IMR-90 (cell line): Measurements from ENCODE around the gene PGBD5. TPM values are rescaled to one million over a fixed set of nuclear protein-coding genes. Genes with fewer than 3 reads are reported as not detected.

Experiments
- ATAC-seq: fragments of 200-7000 bp; cut with Tn5 transposase; 2 replicates; pipeline ENCODE4 v1.9.1; 2020; ENCODE audit warnings: low read depth, mild to moderate bottlenecking, moderate library complexity
- BruUV-seq: library from RNA; stranded (reverse); fragments of 400-500 nt; replicated peaks from 2 replicates; lab custom pipeline; 2021; lab: Mats Ljungman, UMichigan
- CTCF ChIA-PET: fragments of 300-600 bp; formaldehyde crosslinking; extraction: SDS; loops from one replicate; lab custom pipeline; 2021; ENCODE audit warnings: antibody characterized with exemption; lab: Yijun Ruan, JAX
- POLR2A ChIA-PET: fragments of 300-600 bp; sonication (Branson Sonifier 250); formaldehyde crosslinking; loops from one replicate; lab custom pipeline; 2022; ENCODE audit warnings: antibody characterized with exemption; ENCODE audit not compliant: unreplicated experiment; lab: Charles Lee
- DNase-seq: peaks from one replicate; pipeline ENCODE4 v3.0.0; 2013
- H2AFZ ChIP-seq: replicated peaks from 2 replicates; pipeline ENCODE3; 2013; ENCODE audit warnings: low read length, mild to moderate bottlenecking; ENCODE audit not compliant: poor library complexity
- H2AK5ac ChIP-seq: 2 replicates; pipeline ENCODE4 v1.6.1; 2013; ENCODE audit warnings: low read depth, low read length, inconsistent platforms
- H2AK9ac ChIP-seq: replicated peaks from 2 replicates; pipeline ENCODE3; 2013; ENCODE audit warnings: mild to moderate bottlenecking, low read depth, low read length, moderate library complexity; ENCODE audit not compliant: poor library complexity
- H2BK120ac ChIP-seq: 2 replicates; pipeline ENCODE4 v1.6.1; 2013; ENCODE audit warnings: low read depth, low read length, inconsistent platforms
- H2BK15ac ChIP-seq: 3 replicates; pipeline ENCODE4 v1.6.1; 2013; ENCODE audit warnings: low read depth, low read length, inconsistent platforms
- H2BK20ac ChIP-seq: 2 replicates; pipeline ENCODE4 v1.6.1; 2013; ENCODE audit warnings: low read depth, mild to moderate bottlenecking, inconsistent platforms, low read length, moderate library complexity
- H2BK5ac ChIP-seq: 2 replicates; pipeline ENCODE4 v1.6.1; 2013; ENCODE audit warnings: mild to moderate bottlenecking, low read depth, low read length, inconsistent platforms; ENCODE audit not compliant: poor library complexity, severe bottlenecking
- H3K14ac ChIP-seq: replicated peaks from 2 replicates; pipeline ENCODE4 v1.6.1; 2013; ENCODE audit warnings: low read depth, low read length, inconsistent platforms
- H3K18ac ChIP-seq: 2 replicates; pipeline ENCODE4 v1.6.1; 2013; ENCODE audit warnings: low read depth, low read length, control low read depth
- H3K23ac ChIP-seq: 2 replicates; pipeline ENCODE4 v1.6.1; 2013; ENCODE audit warnings: low read depth, low read length, inconsistent platforms
- H3K27ac ChIP-seq: 2 replicates; pipeline ENCODE4 v1.5.1; 2013; ENCODE audit warnings: mild to moderate bottlenecking, control low read depth, low read length; ENCODE audit not compliant: insufficient read depth
- H3K27me3 ChIP-seq: 2 replicates; pipeline ENCODE4 v1.6.1; 2013; ENCODE audit warnings: low read length; ENCODE audit not compliant: control insufficient read depth, insufficient read depth
- H3K36me3 ChIP-seq: 2 replicates; pipeline ENCODE4 v1.6.1; 2013; ENCODE audit warnings: low read length, mixed read lengths; ENCODE audit not compliant: control insufficient read depth, insufficient read depth
- H3K4ac ChIP-seq: 2 replicates; pipeline ENCODE4 v1.6.1; 2013; ENCODE audit warnings: low read depth, low read length, inconsistent platforms
- H3K4me1 ChIP-seq: 2 replicates; pipeline ENCODE4 v1.6.1; 2013; ENCODE audit warnings: low read length, mixed read lengths; ENCODE audit not compliant: control insufficient read depth, insufficient read depth
- H3K4me2 ChIP-seq: 2 replicates; pipeline ENCODE4 v1.6.1; 2013; ENCODE audit warnings: low read depth, mild to moderate bottlenecking, control low read depth, low read length, moderate library complexity
- H3K4me3 ChIP-seq: 2 replicates; pipeline ENCODE4 v1.5.1; 2013; ENCODE audit warnings: low read depth, mild to moderate bottlenecking, control low read depth, low read length, moderate library complexity; ENCODE audit not compliant: insufficient read depth
- H3K56ac ChIP-seq: 2 replicates; pipeline ENCODE4 v1.6.1; 2013; ENCODE audit warnings: low read length, inconsistent platforms; ENCODE audit not compliant: insufficient read depth; ENCODE audit errors: extremely low read depth
- H3K79me1 ChIP-seq, 2 experiments: 2 replicates each; pipeline ENCODE4 v1.6.1; 2013; ENCODE audit warnings: low read length in 2 of 2, inconsistent platforms in 1 of 2, low read depth in 1 of 2
- H3K9ac ChIP-seq: 2 replicates; pipeline ENCODE4 v1.6.1; 2013; ENCODE audit warnings: low read depth, low read length, control low read depth
- H3K9me1 ChIP-seq: 2 replicates; pipeline ENCODE4 v1.6.1; 2013; ENCODE audit warnings: low read length, inconsistent platforms; ENCODE audit not compliant: insufficient read depth
- H3K9me3 ChIP-seq: 2 replicates; pipeline ENCODE4 v1.6.1; 2013; ENCODE audit warnings: low read length; ENCODE audit not compliant: control insufficient read depth, insufficient read depth
- H4K20me1 ChIP-seq: 2 replicates; pipeline ENCODE4 v1.6.1; 2013; ENCODE audit warnings: low read length, inconsistent platforms; ENCODE audit not compliant: insufficient read depth
- H4K5ac ChIP-seq: 2 replicates; pipeline ENCODE4 v1.6.1; 2013; ENCODE audit warnings: mild to moderate bottlenecking, low read depth, low read length, control low read depth
- H4K8ac ChIP-seq, 2 experiments: 2 replicates each; pipeline ENCODE4 v1.6.1; 2013; ENCODE audit warnings: low read depth in 2 of 2, low read length in 2 of 2, control low read depth in 1 of 2, inconsistent platforms in 1 of 2
- H4K91ac ChIP-seq: 2 replicates; pipeline ENCODE4 v1.6.1; 2013; ENCODE audit warnings: low read depth, low read length, inconsistent platforms; ENCODE audit not compliant: insufficient read depth
- MAFK ChIP-seq: IDR thresholded peaks from 2 replicates; pipeline ENCODE4 v1.6.1; 2012; ENCODE audit warnings: low read depth, low read length, improper control_type of control experiment
- MXI1 ChIP-seq: IDR thresholded peaks from 2 replicates; pipeline ENCODE4 v1.6.1; 2012; ENCODE audit warnings: low read depth, mild to moderate bottlenecking, low read length, moderate library complexity, borderline replicate concordance
- RCOR1 ChIP-seq: IDR thresholded peaks from 2 replicates; pipeline ENCODE4 v1.6.1; 2012; ENCODE audit warnings: mild to moderate bottlenecking, low read length, improper control_type of control experiment; ENCODE audit not compliant: insufficient replicate concordance
- RFX5 ChIP-seq: IDR thresholded peaks from 2 replicates; pipeline ENCODE4 v1.8.0; 2012; ENCODE audit warnings: low read depth, mild to moderate bottlenecking, low read length, moderate library complexity
- WGBS, 2 experiments: methylation state at CpG; one replicate each; pipeline versions ENCODE4 v1.1.5 to v1.1.7; 2013; ENCODE audit warnings: missing lambda C conversion rate in 2 of 2; ENCODE audit not compliant: insufficient read length in 1 of 2; ENCODE audit errors: extremely low coverage in 2 of 2; 5-methylcytosine and 5-hydroxymethylcytosine counted together
- dilution Hi-C: fragments of 300-500 bp; cut with HindIII; formaldehyde crosslinking; loops from one replicate; pipeline ENCODE4 v1.14.3; 2018; ENCODE audit warnings: low sequenced_read_pairs; ENCODE audit not compliant: unreplicated experiment
- in situ Hi-C: fragments of 300-500 bp; cut with MboI; formaldehyde crosslinking; loops from 3 replicates; pipeline ENCODE4 v1.14.3; 2019; ENCODE audit warnings: low sequenced_read_pairs, inconsistent platforms, mixed read lengths
- intact Hi-C: fragments of 100-400 bp; cut with micrococcal nuclease; formaldehyde crosslinking; loops from 2 replicates; pipeline ENCODE4 v1.10.0; 2022
- polyA plus RNA-seq, 3 experiments: library from polyadenylated mRNA; depleted of rRNA; stranded (reverse); fragments of >200 nt; gene quantifications; 2 replicates each; pipeline ENCODE4 v1.2.3, GENCODE V29; 2012; ENCODE audit warnings: low replicate concordance in 1 of 3
- total RNA-seq: library from RNA; depleted of rRNA; stranded (reverse); fragments of >200 nt; gene quantifications from 2 replicates; pipeline ENCODE4 v1.2.3, GENCODE V29; 2012
- TF ChIP-seq, protein P1 (sequence below): fragments of 150-350 bp; IDR thresholded peaks from 2 replicates; pipeline ENCODE4 v1.6.1; 2017; ENCODE audit warnings: mild to moderate bottlenecking, antibody characterized with exemption, low read length, low read depth

PGBD5 gene
- total and polyA plus RNA-seq, 2 of the 4 experiments (the other 2 are of a cell fraction) = 0.18 to 0.36 TPM

DNA sequence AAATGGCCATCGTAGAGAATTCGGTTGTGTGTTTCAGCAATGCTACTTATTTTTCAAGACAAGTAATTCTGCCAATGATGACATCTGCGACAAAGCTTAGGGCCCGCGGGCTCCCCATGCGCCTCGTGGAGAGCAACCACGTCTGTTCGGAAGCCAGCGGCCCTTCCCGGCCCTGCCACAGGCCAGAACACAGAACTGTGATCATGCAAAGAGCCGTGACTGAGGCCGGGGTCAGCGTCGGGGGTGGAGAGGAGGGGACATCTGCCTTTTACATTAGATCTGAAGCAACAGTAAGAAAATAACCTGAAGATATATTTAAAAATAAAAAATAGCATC, 103.7 kb downstream of the PGBD5 start:
- Histone ChIP-seq H3K18ac (no peak overlapping the region), H3K9ac (no peak overlapping the region), H3K9me3 (no peaks in the 10 kb centered on the region), H3K4me3 (no peak overlapping the region), H3K9me1 (no peaks in the 10 kb centered on the region), H4K8ac (no peak overlapping the region), H2AK9ac (no peak overlapping the region), H3K14ac (no peak overlapping the region), H3K56ac (no peak overlapping the region), H2AK5ac (no peak overlapping the region), H2BK20ac (no peak overlapping the region), H3K4me2 (no peak overlapping the region), H3K36me3 (no peaks in the 10 kb centered on the region), H4K5ac (no peak overlapping the region), H3K79me1 (no peaks in the 10 kb centered on the region), H4K20me1 (no peaks in the 10 kb centered on the region), H3K23ac (no peak overlapping the region), H3K4me1 (no peaks in the 10 kb centered on the region), H2BK120ac (no peak overlapping the region), H3K27me3 (no peaks in the 10 kb centered on the region), H4K91ac (no peak overlapping the region), H3K4ac (no peak overlapping the region), H2AFZ (no peak overlapping the region), H2BK15ac (no peak overlapping the region), H3K27ac (no peak overlapping the region), H2BK5ac (no peak overlapping the region)
- BruUV-seq = no TSS peak
- intact Hi-C loops = no loop called here
- dilution Hi-C loops = no loop called here
- POLR2A ChIA-PET = no interaction called here
- WGBS, 2 experiments = no CpG with 5 or more reads among the region's 15 CpGs
- CTCF ChIA-PET = no interaction called here
- ATAC-seq (no peak), DNase-seq (no peak)
- TF ChIP-seq RCOR1 (no peak), RFX5 (no peak), MXI1 (no peak), MAFK (no peak)
- TF ChIP-seq, protein P1, sequence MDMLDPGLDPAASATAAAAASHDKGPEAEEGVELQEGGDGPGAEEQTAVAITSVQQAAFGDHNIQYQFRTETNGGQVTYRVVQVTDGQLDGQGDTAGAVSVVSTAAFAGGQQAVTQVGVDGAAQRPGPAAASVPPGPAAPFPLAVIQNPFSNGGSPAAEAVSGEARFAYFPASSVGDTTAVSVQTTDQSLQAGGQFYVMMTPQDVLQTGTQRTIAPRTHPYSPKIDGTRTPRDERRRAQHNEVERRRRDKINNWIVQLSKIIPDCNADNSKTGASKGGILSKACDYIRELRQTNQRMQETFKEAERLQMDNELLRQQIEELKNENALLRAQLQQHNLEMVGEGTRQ = no peak
- in situ Hi-C loops = loop anchor here (25.0 kb wide), 1 partner anchor 1060 kb away; the partner anchor contains the start of gene RAB4A
